SH-SY5Y (cell line): ENCODE data around the gene NKD1.

ENCODE experiments used
- GATA2 ChIP-seq: IDR thresholded peaks from 2 replicates; pipeline ENCODE4 v1.6.1; 2011; ENCODE audit warnings: mild to moderate bottlenecking, low read depth, low read length
- GATA3 ChIP-seq: IDR thresholded peaks from 2 replicates; pipeline ENCODE4 v1.6.1; 2011; ENCODE audit warnings: low read depth, mild to moderate bottlenecking, low read length, moderate library complexity

GRCh38 chr16:50578137-50578536 lies 29.9 kb downstream of the NKD1 start:
- TF ChIP-seq GATA2 (no peak), GATA3 (no peak)
